CD4-positive, alpha-beta T cell (primary cell): ENCODE measurements around the gene PITPNB. TPM values are rescaled to one million over a fixed set of nuclear protein-coding genes. Genes with fewer than 3 reads are reported as not detected.

Experiments used
- ATAC-seq: fragments of 200-7000 bp; cut with Tn5 transposase; one replicate; pipeline ENCODE4 v1.10.0; 2022; ENCODE audit warnings: mild to moderate bottlenecking; ENCODE audit not compliant: poor library complexity
- CTCF ChIA-PET: fragments of 350-600 bp; sonication (Branson Sonifier 250); formaldehyde crosslinking; loops from one replicate; lab custom pipeline; 2021; ENCODE audit warnings: antibody characterized with exemption, inconsistent platforms; lab: Charles Lee
- POLR2A ChIA-PET: fragments of 350-600 bp; sonication (Branson Sonifier 250); formaldehyde crosslinking; loops from one replicate; lab custom pipeline; 2021; ENCODE audit warnings: antibody characterized with exemption, inconsistent platforms; lab: Charles Lee
- DNase-seq, 14 experiments: peaks; one replicate each; pipeline ENCODE4 v3.0.0-alpha.2; 2013 to 2020; ENCODE audit warnings: mixed read lengths in 2 of 14
- H3K27ac ChIP-seq, 2 donors: one replicate each; pipeline versions ENCODE4 v1.5.1 to v1.7.0; 2013; ENCODE audit warnings: low read length in 2 of 2, low read depth in 1 of 2, mild to moderate bottlenecking in 1 of 2
- H3K27me3 ChIP-seq, 2 experiments: 1 replicate in 1 of 2; 2 replicates in 1 of 2; pipeline versions ENCODE4 v1.6.1 to v1.7.0; 2013; ENCODE audit warnings: low read length in 2 of 2, control low read depth in 1 of 2, mild to moderate bottlenecking in 1 of 2, moderate library complexity in 1 of 2; ENCODE audit not compliant: insufficient read depth in 2 of 2, control insufficient read depth in 1 of 2
- H3K36me3 ChIP-seq: one replicate; pipeline ENCODE4 v1.6.1; 2013; ENCODE audit warnings: low read length, control low read depth; ENCODE audit not compliant: insufficient read depth
- H3K4me1 ChIP-seq: one replicate; pipeline ENCODE4 v1.6.1; 2013; ENCODE audit warnings: low read length, control low read depth; ENCODE audit not compliant: insufficient read depth
- H3K4me3 ChIP-seq: one replicate; pipeline ENCODE4 v1.5.1; 2013; ENCODE audit warnings: mild to moderate bottlenecking, low read length, moderate library complexity
- H3K9me3 ChIP-seq, 2 experiments: 1 replicate in 1 of 2; 2 replicates in 1 of 2; pipeline versions ENCODE4 v1.6.1 to v1.7.0; 2013; ENCODE audit warnings: low read length in 2 of 2, mild to moderate bottlenecking in 2 of 2, control low read depth in 1 of 2, moderate library complexity in 1 of 2; ENCODE audit not compliant: control insufficient read depth in 1 of 2, insufficient read depth in 1 of 2
- H3K27ac Mint-ChIP-seq: one replicate; pipeline ENCODE4 v1.8.0; 2020; ENCODE audit warnings: mixed read lengths
- H3K27me3 Mint-ChIP-seq: one replicate; pipeline ENCODE4 v1.8.0; 2021; ENCODE audit warnings: mixed read lengths
- H3K36me3 Mint-ChIP-seq: one replicate; pipeline ENCODE4 v1.8.0; 2021; ENCODE audit warnings: low read depth, mixed read lengths
- H3K4me1 Mint-ChIP-seq: one replicate; pipeline ENCODE4 v1.8.0; 2021; ENCODE audit warnings: low read depth, mixed read lengths
- H3K4me3 Mint-ChIP-seq: one replicate; pipeline ENCODE4 v1.8.0; 2020; ENCODE audit warnings: mild to moderate bottlenecking, mixed read lengths
- H3K9me3 Mint-ChIP-seq: one replicate; pipeline ENCODE4 v1.8.0; 2020; ENCODE audit warnings: mixed read lengths
- CTCF ChIP-seq: fragments of 200-600 bp; IDR thresholded peaks from one replicate; pipeline ENCODE4 v1.8.0; 2022; ENCODE audit warnings: antibody characterized with exemption, mild to moderate bottlenecking
- intact Hi-C, 2 experiments: fragments of 100-400 bp; cut with DNase I in 1 of 2; cut with micrococcal nuclease in 1 of 2; formaldehyde crosslinking; loops; one replicate each; pipeline versions ENCODE4 v1.15.1 to v1.9.0; 2023 to 2025; cut with DNase I, micrococcal nuclease
- total RNA-seq, 174 experiments: library from RNA in 2 of 174; stranded (reverse) in 2 of 174; gene quantifications; one replicate each; pipeline ENCODE4 v1.2.3 and lab custom pipeline; 2021 to 2026

Gene PITPNB
- total RNA-seq, 2 experiments from 2014 or later = 37.6 to 38.7 TPM

GRCh38 chr22:27878541-27878940 is 40.5 kb downstream of the PITPNB start:
- H3K4me1 Mint-ChIP-seq = peaks cover 53% of the 10 kb centered on the region
- no peak for ATAC-seq
- TF ChIP-seq CTCF = no peak

GRCh38 chr22:27877501-27877900 is 41.6 kb downstream of the PITPNB start:
- no peaks in the 10 kb centered on the region for H3K27me3 ChIP-seq
- intact Hi-C loops = no loop called here
- DNase-seq (no peak), ATAC-seq (no peak)
- H3K27ac Mint-ChIP-seq = no peak overlapping the region
- H3K4me1 ChIP-seq = peaks cover 3% of the 10 kb centered on the region
- peaks cover 50% of the 10 kb centered on the region for H3K4me1 Mint-ChIP-seq
- H3K36me3 ChIP-seq = peaks cover 13% of the 10 kb centered on the region
- H3K4me3 ChIP-seq = no peak overlapping the region
- H3K9me3 ChIP-seq = no peaks in the 10 kb centered on the region
- H3K36me3 Mint-ChIP-seq = peaks cover 43% of the 10 kb centered on the region
- no peak for TF ChIP-seq CTCF
- H3K9me3 Mint-ChIP-seq = no peaks in the 10 kb centered on the region
- no peak overlapping the region for H3K27ac ChIP-seq
- no peak overlapping the region for H3K4me3 Mint-ChIP-seq
- POLR2A ChIA-PET = no interaction called here
- CTCF ChIA-PET = interaction anchor here (0.9 to 4.1 kb wide), 3 partner anchors 9 to 142 kb away, joined by 3 to 15 read pairs (median 8); no protein-coding TSS in a partner anchor
- H3K27me3 Mint-ChIP-seq = no peaks in the 10 kb centered on the region

More at GRCh38 chr22:27878541-27878940, 40.5 kb downstream of the PITPNB start:
- no peak for DNase-seq
- Mint-ChIP-seq H3K36me3 (peaks cover 44% of the 10 kb centered on the region), H3K27ac (no peak overlapping the region), H3K9me3 (no peaks in the 10 kb centered on the region), H3K27me3 (no peaks in the 10 kb centered on the region), H3K4me3 (no peak overlapping the region)
- Histone ChIP-seq H3K36me3 (peaks cover 9% of the 10 kb centered on the region), H3K27me3 (no peaks in the 10 kb centered on the region), H3K4me1 (peaks cover 3% of the 10 kb centered on the region), H3K9me3 (no peaks in the 10 kb centered on the region), H3K27ac (no peak overlapping the region), H3K4me3 (no peak overlapping the region)
- intact Hi-C loops = no loop called here
- CTCF ChIA-PET = interaction anchor here (2.2 to 4.1 kb wide), 2 partner anchors 8 to 131 kb away, joined by 8 to 15 read pairs; no protein-coding TSS in a partner anchor
- POLR2A ChIA-PET = no interaction called here

GRCh38 chr22:27876684-27877083 is 42.4 kb downstream of the PITPNB start:
- Mint-ChIP-seq H3K27ac (no peak overlapping the region), H3K27me3 (no peaks in the 10 kb centered on the region), H3K4me1 (peaks cover 45% of the 10 kb centered on the region), H3K9me3 (no peaks in the 10 kb centered on the region), H3K36me3 (peaks cover 44% of the 10 kb centered on the region), H3K4me3 (no peak overlapping the region)
- ChIA-PET POLR2A (no interaction called here), CTCF (interaction anchor here (0.6 to 4.1 kb wide), 3 partner anchors 10 to 132 kb away, joined by 3 to 15 read pairs (median 3); no protein-coding TSS in a partner anchor)
- Histone ChIP-seq H3K27ac (no peak overlapping the region), H3K4me3 (no peak overlapping the region), H3K9me3 (no peaks in the 10 kb centered on the region), H3K4me1 (peaks cover 3% of the 10 kb centered on the region), H3K27me3 (no peaks in the 10 kb centered on the region), H3K36me3 (peaks cover 21% of the 10 kb centered on the region)
- DNase-seq (no peak), ATAC-seq (no peak)
- TF ChIP-seq CTCF = no peak
- intact Hi-C loops = no loop called here
